KMS-11 (cell line): Measurements from ENCODE around the gene DUSP8.

Source experiments
- H2AFZ ChIP-seq: fragments of 200-600 bp; sonication (generic); 2 replicates; pipeline ENCODE4 v1.6.1; 2016; ENCODE audit warnings: antibody characterized with exemption, mixed run types, low read depth
- H3K27ac ChIP-seq: fragments of 200-600 bp; sonication (generic); 2 replicates; pipeline ENCODE4 v1.6.1; 2016; ENCODE audit warnings: mild to moderate bottlenecking, mixed run types
- H3K27me3 ChIP-seq: fragments of 200-600 bp; sonication (generic); 2 replicates; pipeline ENCODE4 v1.6.1; 2017; ENCODE audit warnings: mild to moderate bottlenecking, low read depth, mixed run types, moderate library complexity; ENCODE audit not compliant: insufficient read depth
- H3K36me3 ChIP-seq: fragments of 200-600 bp; sonication (generic); 2 replicates; pipeline ENCODE4 v1.6.1; 2017; ENCODE audit warnings: mild to moderate bottlenecking, mixed run types; ENCODE audit not compliant: insufficient read depth
- H3K4me1 ChIP-seq: fragments of 200-600 bp; sonication (generic); 2 replicates; pipeline ENCODE4 v1.6.1; 2016; ENCODE audit warnings: mild to moderate bottlenecking, low read depth, mixed run types; ENCODE audit not compliant: poor library complexity, severe bottlenecking
- H3K4me2 ChIP-seq: fragments of 200-600 bp; sonication (generic); 2 replicates; pipeline ENCODE4 v1.7.0; 2016; ENCODE audit warnings: mild to moderate bottlenecking, mixed run types
- H3K4me3 ChIP-seq: fragments of 200-600 bp; sonication (generic); IDR thresholded peaks from 2 replicates; pipeline ENCODE4 v1.6.1; 2017; ENCODE audit warnings: low read depth, low read length, mixed read lengths; ENCODE audit not compliant: insufficient read depth
- H3K79me2 ChIP-seq: fragments of 200-600 bp; sonication (generic); 2 replicates; pipeline ENCODE4 v1.6.1; 2016; ENCODE audit warnings: low read depth, mixed run types; ENCODE audit not compliant: insufficient read depth
- H3K9ac ChIP-seq: fragments of 200-600 bp; sonication (generic); 2 replicates; pipeline ENCODE4 v1.6.1; 2016; ENCODE audit warnings: mild to moderate bottlenecking, mixed run types
- H4K20me1 ChIP-seq: fragments of 200-600 bp; sonication (generic); 2 replicates; pipeline ENCODE4 v1.6.1; 2016; ENCODE audit warnings: mild to moderate bottlenecking, mixed run types; ENCODE audit not compliant: insufficient read depth
- TF ChIP-seq, protein P1 (sequence below): fragments of 200-600 bp; sonication (generic); conservative IDR thresholded peaks from 2 replicates; pipeline ENCODE4 v1.6.1; 2017; ENCODE audit warnings: low read depth, mild to moderate bottlenecking, antibody characterized with exemption, low read length, moderate library complexity, mixed read lengths

The DUSP8 gene

DNA sequence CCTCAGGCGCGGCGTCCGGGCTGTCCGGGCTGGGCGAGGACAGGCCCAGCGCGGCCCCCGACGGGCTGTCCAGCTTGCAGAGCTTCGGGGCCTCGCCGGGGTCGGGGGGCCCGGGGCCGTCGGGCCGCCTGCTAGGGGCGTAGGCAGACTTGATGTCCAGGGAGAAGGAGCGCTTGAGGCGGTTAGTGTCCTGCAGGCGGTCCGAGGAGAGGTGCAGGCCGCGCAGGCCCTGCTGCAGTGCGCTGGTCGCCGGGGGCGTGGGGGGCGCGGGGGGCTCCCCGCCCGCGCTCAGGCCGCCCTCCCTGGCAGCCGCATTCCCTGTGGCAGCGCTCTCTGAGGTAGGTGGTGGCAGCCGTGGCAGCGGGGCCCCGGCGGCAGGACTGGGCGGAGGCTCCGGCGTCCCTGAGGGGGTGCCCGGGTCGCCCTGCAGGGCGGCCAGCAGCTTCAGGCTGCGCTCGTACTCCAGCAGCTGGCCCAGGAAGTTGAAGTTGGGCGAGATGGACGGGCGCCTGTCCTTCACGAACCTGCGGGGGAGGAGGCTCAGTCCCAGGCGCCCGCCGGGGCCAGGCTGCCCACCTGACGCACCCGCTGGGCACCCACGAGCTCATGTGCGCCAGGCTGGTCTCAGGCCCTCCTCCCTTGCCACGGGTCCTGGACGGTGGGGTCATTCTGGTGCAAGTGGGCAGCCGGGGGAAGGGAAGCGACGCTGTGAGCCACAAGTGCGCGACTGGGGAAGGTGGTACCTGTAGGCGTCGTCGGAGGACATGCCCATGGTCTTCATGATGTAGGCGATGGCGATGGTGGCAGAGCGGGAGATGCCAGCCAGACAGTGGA lies 14.8 kb downstream of the DUSP8 start:
- no peaks in the 10 kb centered on the region for H3K36me3 ChIP-seq
- peaks cover 21% of the 10 kb centered on the region; the same call in 1 of the 2 replicates for H3K27me3 ChIP-seq
- H3K4me2 ChIP-seq = no peak overlapping the region
- H3K79me2 ChIP-seq = no peaks in the 10 kb centered on the region
- H3K9ac ChIP-seq = no peak overlapping the region
- H3K4me1 ChIP-seq = no peaks in the 10 kb centered on the region
- H3K4me3 ChIP-seq = no peak overlapping the region
- H2AFZ ChIP-seq = no peak overlapping the region
- H3K27ac ChIP-seq = no peak overlapping the region
- no peaks in the 10 kb centered on the region for H4K20me1 ChIP-seq
- TF ChIP-seq, protein P1, sequence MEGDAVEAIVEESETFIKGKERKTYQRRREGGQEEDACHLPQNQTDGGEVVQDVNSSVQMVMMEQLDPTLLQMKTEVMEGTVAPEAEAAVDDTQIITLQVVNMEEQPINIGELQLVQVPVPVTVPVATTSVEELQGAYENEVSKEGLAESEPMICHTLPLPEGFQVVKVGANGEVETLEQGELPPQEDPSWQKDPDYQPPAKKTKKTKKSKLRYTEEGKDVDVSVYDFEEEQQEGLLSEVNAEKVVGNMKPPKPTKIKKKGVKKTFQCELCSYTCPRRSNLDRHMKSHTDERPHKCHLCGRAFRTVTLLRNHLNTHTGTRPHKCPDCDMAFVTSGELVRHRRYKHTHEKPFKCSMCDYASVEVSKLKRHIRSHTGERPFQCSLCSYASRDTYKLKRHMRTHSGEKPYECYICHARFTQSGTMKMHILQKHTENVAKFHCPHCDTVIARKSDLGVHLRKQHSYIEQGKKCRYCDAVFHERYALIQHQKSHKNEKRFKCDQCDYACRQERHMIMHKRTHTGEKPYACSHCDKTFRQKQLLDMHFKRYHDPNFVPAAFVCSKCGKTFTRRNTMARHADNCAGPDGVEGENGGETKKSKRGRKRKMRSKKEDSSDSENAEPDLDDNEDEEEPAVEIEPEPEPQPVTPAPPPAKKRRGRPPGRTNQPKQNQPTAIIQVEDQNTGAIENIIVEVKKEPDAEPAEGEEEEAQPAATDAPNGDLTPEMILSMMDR = no peak

DNA sequence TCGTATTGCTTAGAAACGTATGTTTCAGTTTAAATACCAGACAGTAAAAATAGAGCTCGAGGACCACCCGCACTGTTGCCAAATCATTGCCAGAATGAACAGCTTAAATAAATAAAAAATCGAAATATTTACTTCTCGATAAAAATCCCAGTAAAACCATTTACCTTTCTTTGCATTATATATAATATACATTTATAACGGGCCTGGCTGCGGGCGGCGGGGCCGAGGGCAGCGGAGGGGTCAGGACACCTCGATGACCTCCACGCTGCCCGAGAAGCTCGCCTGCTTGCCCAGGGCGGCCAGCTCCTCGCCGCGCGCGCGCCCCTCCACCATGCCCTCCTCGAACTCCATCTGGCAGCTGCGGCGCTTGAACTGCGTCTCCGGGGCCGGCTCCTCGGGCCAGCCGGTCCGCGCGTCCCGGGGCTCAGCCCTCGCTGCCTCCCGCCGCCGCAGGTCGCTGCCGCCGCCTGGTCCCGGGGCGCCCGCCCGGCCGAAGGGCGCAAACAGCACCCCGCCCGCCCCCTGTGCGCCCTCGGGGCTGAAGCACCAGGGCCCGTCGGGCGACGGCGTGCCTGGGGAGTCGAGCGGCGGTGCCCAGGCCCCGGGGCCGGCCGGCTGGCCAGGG lies 15.7 kb downstream of the DUSP8 start:
- Histone ChIP-seq H3K4me2 (no peak overlapping the region), H3K36me3 (no peaks in the 10 kb centered on the region), H2AFZ (no peak overlapping the region), H3K4me1 (no peaks in the 10 kb centered on the region), H3K27ac (no peak overlapping the region), H3K9ac (no peak overlapping the region), H3K27me3 (peaks cover 23% of the 10 kb centered on the region; the same call in 1 of the 2 replicates), H3K79me2 (no peaks in the 10 kb centered on the region), H3K4me3 (no peak overlapping the region), H4K20me1 (no peaks in the 10 kb centered on the region)
- TF ChIP-seq, protein P1 = no peak

DNA sequence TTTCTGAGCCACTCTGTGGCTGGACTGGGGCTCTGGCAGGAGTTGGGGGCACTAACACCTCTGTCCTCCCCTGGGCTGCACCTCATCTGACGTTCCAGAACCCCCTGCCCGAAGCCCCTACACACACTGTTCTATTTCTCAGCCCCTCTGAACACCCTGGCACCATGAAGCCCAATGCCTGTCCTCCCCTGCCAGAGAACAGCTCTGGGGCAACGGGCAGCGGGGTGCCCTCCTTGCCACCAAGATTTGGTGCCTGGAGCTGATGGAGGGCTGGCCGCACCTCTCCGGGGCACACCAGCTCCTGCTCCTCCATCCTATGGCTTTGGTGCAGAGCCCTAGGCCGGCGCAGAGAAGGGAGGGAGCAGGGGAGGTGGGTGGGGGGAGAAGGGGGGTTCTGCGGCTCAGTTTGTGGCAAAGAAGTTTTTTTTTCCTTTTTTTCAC lies 16.3 kb downstream of the DUSP8 start:
- no peaks in the 10 kb centered on the region for H3K4me1 ChIP-seq
- no peak overlapping the region for H3K4me3 ChIP-seq
- H3K4me2 ChIP-seq = no peak overlapping the region
- H3K79me2 ChIP-seq = no peaks in the 10 kb centered on the region
- no peak overlapping the region for H2AFZ ChIP-seq
- H3K36me3 ChIP-seq = no peaks in the 10 kb centered on the region
- no peak overlapping the region for H3K27ac ChIP-seq
- TF ChIP-seq, protein P1 = no peak
- H4K20me1 ChIP-seq = no peaks in the 10 kb centered on the region
- peaks cover 23% of the 10 kb centered on the region; the same call in 1 of the 2 replicates for H3K27me3 ChIP-seq
- H3K9ac ChIP-seq = no peak overlapping the region

DNA sequence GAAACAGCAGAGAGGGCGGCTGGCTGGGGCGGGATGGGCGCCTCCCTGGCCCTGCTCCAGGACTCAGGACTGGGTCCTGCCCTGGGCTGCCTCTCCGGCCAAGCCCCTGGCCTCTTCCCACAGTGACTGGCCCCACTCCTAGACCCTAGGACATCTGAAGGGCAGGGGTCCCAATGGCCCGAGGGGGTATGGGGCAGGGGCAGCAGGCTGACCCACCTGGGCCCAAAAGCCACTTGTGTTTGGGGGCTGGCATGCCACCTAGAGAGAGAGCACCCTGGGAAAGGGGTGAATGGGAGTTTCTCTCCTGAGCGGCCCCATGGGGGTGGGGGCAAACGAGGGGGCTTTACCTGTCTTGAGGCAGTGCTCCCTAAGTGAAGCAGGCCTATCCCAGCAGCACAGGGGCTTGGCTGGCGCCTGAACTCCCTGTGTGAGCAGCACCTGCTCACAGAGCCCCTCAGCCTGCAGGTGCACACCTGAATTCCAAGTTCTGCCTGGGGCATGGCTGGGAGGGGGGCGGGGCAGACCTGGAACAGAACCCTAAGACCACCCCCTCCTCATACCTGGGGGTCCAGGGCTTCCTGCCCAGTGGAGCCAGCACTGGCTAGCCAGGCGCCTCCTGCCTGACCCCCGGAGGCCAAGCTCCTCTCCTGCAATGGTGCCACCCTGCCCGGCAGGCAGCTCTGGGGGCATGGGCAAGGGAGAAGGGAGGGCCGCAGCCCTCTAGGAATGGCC lies 16.9 kb downstream of the DUSP8 start:
- H2AFZ ChIP-seq = no peak overlapping the region
- H3K79me2 ChIP-seq = no peaks in the 10 kb centered on the region
- no peak overlapping the region for H3K27ac ChIP-seq
- TF ChIP-seq, protein P1 = no peak
- H3K36me3 ChIP-seq = no peaks in the 10 kb centered on the region
- no peaks in the 10 kb centered on the region for H3K4me1 ChIP-seq
- H4K20me1 ChIP-seq = no peaks in the 10 kb centered on the region
- H3K27me3 ChIP-seq = peaks cover 23% of the 10 kb centered on the region; the same call in 1 of the 2 replicates
- no peak overlapping the region for H3K4me2 ChIP-seq
- no peak overlapping the region for H3K9ac ChIP-seq
- H3K4me3 ChIP-seq = no peak overlapping the region
